ENCODE results near the gene PKP2. TPM values are rescaled to one million over a fixed set of nuclear protein-coding genes. Genes with fewer than 3 reads are reported as not detected.

PKP2 gene
- total and polyA plus RNA-seq, 2 of the 4 experiments (the other 2 are of a cell fraction), result 0.10 to 0.18 TPM

- H4K5ac ChIP-seq (ENCODE audit: low read depth, low read length), result no peak overlapping the region
- no peak overlapping the region for H2BK5ac ChIP-seq (ENCODE audit: low read depth, low read length, poor library complexity, severe bottlenecking)
- H3K4me2 ChIP-seq (ENCODE audit: low read depth, low read length), result no peak overlapping the region
- H3K4ac ChIP-seq (ENCODE audit: low read depth, low read length), result no peak overlapping the region
- no peaks in the 10 kb centered on the region for H3K36me3 ChIP-seq (ENCODE audit: control insufficient read depth, insufficient read depth, low read length)
- H3K27ac ChIP-seq (ENCODE audit: insufficient read depth, low read length), result no peak overlapping the region
- in situ Hi-C loops (cut with MboI; ENCODE audit: low sequenced_read_pairs) (no loop called here), intact Hi-C loops (cut with micrococcal nuclease) (no loop called here), dilution Hi-C loops (cut with HindIII; ENCODE audit: low sequenced_read_pairs, unreplicated experiment) (no loop called here)
- H3K27me3 ChIP-seq (ENCODE audit: control insufficient read depth, insufficient read depth, low read length), result no peaks in the 10 kb centered on the region
- ChIA-PET CTCF (no interaction called here), POLR2A (ENCODE audit: unreplicated experiment) (no interaction called here)
- no peak overlapping the region for H2BK120ac ChIP-seq (ENCODE audit: low read depth, low read length)
- no peak overlapping the region for H3K4me3 ChIP-seq (ENCODE audit: insufficient read depth, low read depth, low read length)
- no peak overlapping the region for H2AK5ac ChIP-seq (ENCODE audit: low read depth, low read length)
- no peaks in the 10 kb centered on the region for H3K79me1 ChIP-seq (ENCODE audit: low read depth in 1 of 2, low read length in 2 of 2)
- no peak overlapping the region for H2BK15ac ChIP-seq (ENCODE audit: low read depth, low read length)
- no peak overlapping the region for H3K23ac ChIP-seq (ENCODE audit: low read depth, low read length)
- no peak overlapping the region for H2BK20ac ChIP-seq (ENCODE audit: low read depth, low read length)
- ATAC-seq (ENCODE audit: low read depth), result no peak
- no TSS peak for BruUV-seq (replicated peaks)
- H3K9me1 ChIP-seq (ENCODE audit: insufficient read depth, low read length), result no peaks in the 10 kb centered on the region
- no peak overlapping the region for H2AFZ ChIP-seq (replicated peaks; ENCODE audit: low read length, poor library complexity)
- H2AK9ac ChIP-seq (replicated peaks; ENCODE audit: low read depth, low read length, poor library complexity), result no peak overlapping the region
- H4K8ac ChIP-seq (ENCODE audit: low read depth in 2 of 2, low read length in 2 of 2), result no peak overlapping the region
- no peaks in the 10 kb centered on the region for H3K9me3 ChIP-seq (ENCODE audit: control insufficient read depth, insufficient read depth, low read length)
- H3K56ac ChIP-seq (ENCODE audit: extremely low read depth, insufficient read depth, low read length), result no peak overlapping the region
- no CpG with 5 or more reads among the region's 2 CpGs for WGBS, 2 experiments (ENCODE audit: extremely low coverage in 2 of 2, insufficient read length in 1 of 2)
- no peak overlapping the region for H3K18ac ChIP-seq (ENCODE audit: low read depth, low read length)
- H3K9ac ChIP-seq (ENCODE audit: low read depth, low read length), result no peak overlapping the region
- no peak for TF ChIP-seq FOS (IDR thresholded peaks at IDR 0.05; ENCODE audit: low read depth, low read length)
- TF ChIP-seq RAD21 (IDR thresholded peaks at IDR 0.05; ENCODE audit: low read length), result no peak
- no peak for TF ChIP-seq RCOR1 (IDR thresholded peaks at IDR 0.05; ENCODE audit: insufficient replicate concordance, low read length)
- no peak for TF ChIP-seq MXI1 (IDR thresholded peaks at IDR 0.05; ENCODE audit: borderline replicate concordance, low read depth, low read length)
- TF ChIP-seq MAFK (IDR thresholded peaks at IDR 0.05; ENCODE audit: low read depth, low read length), result no peak
- TF ChIP-seq CHD1 (IDR thresholded peaks at IDR 0.05; ENCODE audit: low read depth, low read length), result no peak
- no peak for TF ChIP-seq USF2 (IDR thresholded peaks at IDR 0.05; ENCODE audit: low read depth, low read length)
- no peak for TF ChIP-seq BHLHE40 (IDR thresholded peaks at IDR 0.05; ENCODE audit: low read depth, low read length)
- TF ChIP-seq SMC3 (IDR thresholded peaks at IDR 0.05; ENCODE audit: low read depth, low read length), result no peak
- no peak for TF ChIP-seq POLR2A (IDR thresholded peaks at IDR 0.05; ENCODE audit: low read depth, low read length)
- TF ChIP-seq CTCF (conservative IDR thresholded peaks at IDR 0.05; ENCODE audit: low read depth, low read length), result no peak
- no peak for TF ChIP-seq CEBPB (IDR thresholded peaks at IDR 0.05; ENCODE audit: low read depth, low read length)
- TF ChIP-seq RFX5 (IDR thresholded peaks at IDR 0.05; ENCODE audit: low read depth, low read length), result no peak
- no peak for TF ChIP-seq NFE2L2 (IDR thresholded peaks at IDR 0.05; ENCODE audit: low read depth, low read length)
- TF ChIP-seq MAZ (IDR thresholded peaks at IDR 0.05; ENCODE audit: borderline replicate concordance, low read depth, low read length), result no peak
- no peak for TF ChIP-seq ELK1 (IDR thresholded peaks at IDR 0.05; ENCODE audit: borderline replicate concordance, low read depth, low read length)
- no peak overlapping the region for H3K14ac ChIP-seq (replicated peaks; ENCODE audit: low read depth, low read length)
- no peaks in the 10 kb centered on the region for H4K20me1 ChIP-seq (ENCODE audit: insufficient read depth, low read length)
- H3K4me1 ChIP-seq (ENCODE audit: control insufficient read depth, insufficient read depth, low read length), result no peaks in the 10 kb centered on the region
- no peak for DNase-seq
- H4K91ac ChIP-seq (ENCODE audit: insufficient read depth, low read depth, low read length), result no peak overlapping the region
Observed at GRCh38 chr12:32876004-32876403, 20.6 kb downstream of the PKP2 start.
